Raji (cell line): ENCODE measurements around the gene ZNF804A.

ENCODE experiments used
- POLR2A ChIP-seq: IDR thresholded peaks from 2 replicates; pipeline ENCODE4 v1.6.1; 2011; ENCODE audit warnings: low read depth, low read length, control low read depth; ENCODE audit not compliant: insufficient read depth

Gene ZNF804A

DNA sequence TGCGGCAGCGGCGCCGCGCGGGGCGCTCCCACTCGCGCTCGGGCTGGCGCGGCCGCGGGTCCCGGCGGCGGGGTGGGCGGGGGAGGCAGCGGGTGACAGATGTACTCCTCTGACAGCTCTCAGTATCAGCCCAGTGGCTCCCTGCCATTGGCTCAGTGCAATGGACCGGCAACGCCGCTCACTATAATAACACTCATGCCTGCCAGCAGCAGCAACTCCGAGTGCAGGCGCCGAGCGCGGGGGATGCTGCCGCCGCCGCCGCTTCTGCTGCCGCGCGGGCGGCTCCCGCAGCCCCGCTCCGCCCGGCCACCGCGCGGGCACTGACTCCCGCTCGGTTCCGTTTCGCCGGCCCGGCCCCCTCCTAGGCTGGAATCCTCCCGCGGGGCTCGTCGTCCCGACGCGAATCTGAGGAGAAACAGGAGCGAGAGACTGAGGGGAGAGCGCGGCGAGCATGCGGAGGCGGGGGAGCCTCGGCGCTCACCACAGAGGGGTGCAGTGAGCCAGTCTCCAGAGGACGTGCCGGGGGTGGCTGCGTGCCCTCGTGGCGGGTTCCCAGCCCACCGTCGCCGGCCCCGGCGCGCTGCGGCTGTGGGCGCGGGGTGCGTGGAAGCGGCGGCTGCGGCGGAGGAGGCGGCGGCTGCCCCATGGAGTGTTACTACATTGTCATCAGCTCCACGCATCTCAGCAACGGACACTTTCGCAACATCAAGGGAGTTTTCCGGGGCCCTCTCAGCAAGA is at the start of gene ZNF804A:
ZNF804A (plus strand) TSS at position 214 of the 738 bp plus-strand sequence; CDS start at position 645, 431 bp downstream.
- TF ChIP-seq POLR2A: peak; percentile 99

DNA sequence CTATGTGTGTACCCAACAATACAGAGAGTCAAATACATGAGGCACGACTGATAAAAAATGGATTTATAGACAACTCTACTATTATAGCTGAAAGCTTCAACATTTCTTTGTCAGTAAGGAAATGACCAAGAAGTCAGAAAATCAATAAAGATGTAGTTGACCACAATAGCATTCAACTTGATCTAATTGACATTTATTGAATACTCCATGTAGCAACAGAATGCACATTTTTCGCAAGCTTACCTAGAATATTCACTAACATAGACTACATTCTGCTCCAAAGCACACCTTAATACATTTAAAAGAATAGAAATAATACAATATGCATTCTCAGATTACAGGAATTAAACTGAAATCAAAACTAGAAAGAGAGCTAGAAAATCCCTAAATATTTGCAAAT is 49.2 kb upstream of the ZNF804A start:
- no peak for TF ChIP-seq POLR2A

DNA sequence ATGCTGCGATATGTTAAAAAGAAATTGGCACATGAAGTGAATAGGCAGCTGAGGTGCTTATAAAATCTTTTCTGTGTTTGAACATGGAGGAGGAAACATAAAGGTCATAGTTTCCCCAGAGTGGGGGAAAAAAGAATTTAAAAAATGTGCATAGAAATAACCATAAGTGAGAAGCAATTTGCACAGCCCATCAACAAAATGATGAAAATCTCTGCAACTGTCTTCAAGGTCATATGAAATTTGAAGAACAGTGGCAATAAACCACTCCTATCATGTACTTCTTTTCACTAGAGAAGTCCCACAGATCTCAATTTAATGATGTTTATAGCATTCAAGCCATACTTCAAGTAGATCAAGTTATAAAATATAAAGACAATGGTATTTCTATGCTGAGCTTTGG is 46.7 kb upstream of the ZNF804A start:
- TF ChIP-seq POLR2A: no peak

- no peak for TF ChIP-seq POLR2A
Observed at GRCh38 chr2:184554736-184555135, 43.6 kb upstream of the ZNF804A start.

GRCh38 chr2:184555352-184555751 is 43.0 kb upstream of the ZNF804A start:
- TF ChIP-seq POLR2A: no peak

DNA sequence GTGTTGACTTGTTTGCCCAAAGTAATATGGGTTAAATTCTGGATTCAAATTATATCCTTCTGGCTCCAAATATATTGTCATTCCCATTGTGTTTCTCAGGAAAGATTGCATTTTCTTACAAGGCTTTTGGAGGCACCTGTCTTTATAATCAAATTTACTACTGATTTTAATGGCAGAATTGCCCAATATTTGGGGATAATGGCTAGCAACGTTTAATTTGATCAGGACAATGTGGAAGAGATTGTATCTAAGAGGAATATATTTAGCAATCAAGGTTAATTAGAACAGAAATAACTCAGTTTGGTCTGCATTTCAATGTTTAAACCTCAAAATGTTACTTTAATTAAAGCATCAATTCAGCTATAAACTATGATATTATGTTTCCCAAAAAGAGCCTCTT is 41.7 kb upstream of the ZNF804A start:
- no peak for TF ChIP-seq POLR2A

GRCh38 chr2:184558713-184559464 is 39.4 kb upstream of the ZNF804A start:
- TF ChIP-seq POLR2A: no peak

DNA sequence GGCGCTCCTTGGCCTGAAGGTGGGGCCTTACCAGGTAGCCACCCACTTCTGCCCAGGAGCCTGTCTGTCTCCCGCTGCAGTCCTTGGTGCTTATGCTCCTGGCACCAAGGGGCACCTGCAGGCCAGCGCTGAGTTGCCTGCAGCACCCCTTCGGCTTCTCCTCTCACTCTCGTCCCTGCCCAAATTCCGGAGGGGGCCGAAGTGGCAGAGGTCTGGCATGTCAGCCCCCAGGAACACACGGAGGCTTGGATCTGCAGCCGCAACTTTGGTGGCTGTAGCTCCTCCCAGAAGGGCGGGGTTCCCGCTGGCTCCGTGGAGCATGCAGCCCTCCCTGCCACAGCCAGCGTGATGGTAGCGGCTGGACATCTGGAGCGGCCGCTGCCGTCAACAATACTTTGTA is 37.7 kb upstream of the ZNF804A start:
- no peak for TF ChIP-seq POLR2A

GRCh38 chr2:184562532-184562931 is 35.8 kb upstream of the ZNF804A start:
- no peak for TF ChIP-seq POLR2A

- no peak for TF ChIP-seq POLR2A
Observed at GRCh38 chr2:184564092-184564491, 34.2 kb upstream of the ZNF804A start.

GRCh38 chr2:184566716-184567115 is 31.6 kb upstream of the ZNF804A start:
- no peak for TF ChIP-seq POLR2A

DNA sequence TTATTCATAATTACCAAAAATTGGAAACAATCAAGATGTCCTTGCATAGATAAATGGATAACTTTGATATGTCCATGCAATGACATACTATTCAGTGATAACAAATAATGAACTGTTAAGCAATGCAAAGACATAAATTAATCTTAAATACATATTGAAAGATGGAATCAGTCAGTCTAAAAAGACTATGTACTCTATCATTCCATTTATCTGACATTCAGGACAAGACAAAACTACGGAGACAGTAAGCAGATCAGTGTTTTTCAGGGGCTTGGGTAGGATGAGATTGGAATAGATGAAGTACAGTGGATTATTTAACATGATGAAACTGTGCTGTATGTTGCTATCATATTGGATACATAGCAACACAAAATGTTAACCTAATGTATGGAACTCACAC is 21.3 kb upstream of the ZNF804A start:
- TF ChIP-seq POLR2A: no peak

- TF ChIP-seq POLR2A: no peak
Observed at GRCh38 chr2:184577743-184578142, 20.6 kb upstream of the ZNF804A start.

DNA sequence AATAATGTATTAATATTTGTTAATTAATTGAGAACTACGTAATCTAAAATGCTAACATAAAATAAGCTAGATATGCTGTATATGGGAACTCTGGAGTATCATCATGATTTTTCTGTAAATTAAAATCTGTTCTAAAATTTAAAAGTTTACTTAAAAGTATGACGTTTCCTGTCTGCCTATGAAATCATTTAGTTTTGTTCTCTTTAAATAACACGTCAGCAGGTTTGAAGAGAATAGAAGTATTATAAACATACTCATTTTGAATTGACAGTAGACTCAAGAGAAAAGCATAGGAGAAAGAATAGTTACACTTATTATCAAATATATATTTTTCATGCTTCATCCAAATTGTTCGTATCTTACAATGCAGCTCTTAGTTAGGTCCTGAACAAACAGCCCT is 19.1 kb upstream of the ZNF804A start:
- no peak for TF ChIP-seq POLR2A

DNA sequence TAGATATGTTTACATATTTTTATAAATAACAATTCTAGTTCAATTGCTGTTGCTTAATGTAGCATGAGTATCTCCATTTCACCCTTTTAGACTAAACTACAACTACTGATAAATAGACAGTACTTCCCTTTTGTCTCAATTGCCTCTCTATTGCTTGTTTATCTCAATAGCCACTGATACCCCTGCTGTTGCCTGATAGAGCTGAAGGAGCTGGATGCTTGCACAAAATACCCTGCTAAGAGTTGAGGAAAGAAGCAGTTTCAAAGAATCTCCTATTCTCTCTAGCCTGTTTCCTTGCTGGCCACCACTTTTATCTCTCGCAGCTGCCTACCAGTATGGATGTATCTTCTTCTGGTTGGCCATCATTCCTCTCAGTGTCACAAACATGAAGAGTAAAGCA is 16.9 kb upstream of the ZNF804A start:
- no peak for TF ChIP-seq POLR2A

DNA sequence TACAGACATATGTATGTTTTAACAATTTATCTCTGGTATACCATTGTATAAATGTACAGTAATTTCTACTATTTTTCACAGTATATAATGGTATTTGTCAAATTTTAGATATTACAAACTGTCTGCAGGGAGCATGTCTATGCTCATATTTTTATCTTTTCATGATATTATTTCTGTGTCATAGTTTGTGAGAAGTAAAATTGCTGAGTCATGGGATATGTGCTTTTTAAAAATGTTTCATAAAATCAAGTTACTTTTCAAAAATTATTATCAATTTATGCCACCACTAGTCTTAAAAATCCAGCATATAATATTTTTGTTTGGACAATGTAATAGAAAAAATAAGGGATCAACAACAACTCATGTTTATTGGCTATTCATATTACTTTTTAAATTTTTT is 9.1 kb upstream of the ZNF804A start:
- no peak for TF ChIP-seq POLR2A

DNA sequence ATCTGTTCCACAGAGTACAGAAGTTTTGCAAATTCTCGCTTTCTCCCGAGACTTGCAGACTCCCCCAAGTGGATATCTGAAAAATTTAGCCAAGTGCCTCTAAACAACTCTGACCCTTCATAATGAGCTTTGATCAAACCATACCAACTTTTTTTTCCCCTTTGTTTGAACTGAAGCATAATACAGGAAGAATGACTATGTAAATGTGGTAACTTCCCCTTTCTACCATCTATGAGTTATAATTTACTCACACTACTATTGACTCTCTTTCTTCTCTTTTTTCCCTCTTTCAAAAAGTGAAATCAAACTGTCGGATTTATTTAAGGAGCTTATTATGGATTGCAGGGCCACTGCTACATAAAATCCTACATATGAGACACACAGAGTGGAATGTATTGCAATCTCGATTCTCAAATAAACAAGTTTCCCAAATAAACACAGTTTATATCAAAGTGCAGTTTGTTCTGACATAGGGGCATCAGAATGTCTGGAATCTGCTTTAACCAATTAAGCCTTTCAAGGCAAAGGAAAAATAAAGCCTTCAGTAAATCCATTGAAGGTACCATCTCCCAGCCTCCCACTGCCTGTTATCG is 1.4 kb upstream of the ZNF804A start:
- no peak for TF ChIP-seq POLR2A

GRCh38 chr2:184597571-184597991 is 748 bp upstream of the ZNF804A start:
- TF ChIP-seq POLR2A: no peak
